ENCODE results near the gene TAPT1.

TAPT1 gene

GRCh38 chr4:16125571-16126445, 100.5 kb downstream of the TAPT1 start:
- DNase-seq = no peak

- DNase-seq = no peak
Observed at GRCh38 chr4:16124232-16124631, 102.0 kb downstream of the TAPT1 start.

GRCh38 chr4:16123356-16124084, 102.8 kb downstream of the TAPT1 start:
- DNase-seq = no peak

- no peak for DNase-seq
Observed at GRCh38 chr4:16122784-16123183, 103.5 kb downstream of the TAPT1 start.

- no peak for DNase-seq
Observed at GRCh38 chr4:16122308-16122711, 104.0 kb downstream of the TAPT1 start.

GRCh38 chr4:16120720-16121119, 105.6 kb downstream of the TAPT1 start:
- DNase-seq = no peak

- no peak for DNase-seq
Observed at GRCh38 chr4:16119981-16120380, 106.3 kb downstream of the TAPT1 start.

GRCh38 chr4:16118090-16118489, 108.2 kb downstream of the TAPT1 start:
- no peak for DNase-seq

GRCh38 chr4:16117164-16117563, 109.1 kb downstream of the TAPT1 start:
- no peak for DNase-seq

- DNase-seq = no peak
Observed at GRCh38 chr4:16116493-16116990, 109.7 kb downstream of the TAPT1 start.

- no peak for DNase-seq
Observed at GRCh38 chr4:16116019-16116418, 110.3 kb downstream of the TAPT1 start.

- no peak for DNase-seq
Observed at GRCh38 chr4:16114546-16114945, 111.7 kb downstream of the TAPT1 start.

GRCh38 chr4:16113741-16114140, 112.5 kb downstream of the TAPT1 start:
- no peak for DNase-seq

GRCh38 chr4:16111533-16111932, 114.7 kb downstream of the TAPT1 start:
- DNase-seq = no peak

GRCh38 chr4:16110661-16111290, 115.5 kb downstream of the TAPT1 start:
- no peak for DNase-seq

Data from activated CD4-positive, CD25-positive, alpha-beta regulatory T cell (primary cell).